Memory B cell (primary cell): ENCODE data around the gene ZMYM2.
A peak's percentile ranks its signal among the peaks of the same experiment; 100 is the strongest.
"Not testable (repeated sequence)": the region's sequence is repeated elsewhere in the genome, so short reads cannot be mapped to it uniquely, and the experiment has no call there.

Source experiments
- ATAC-seq: fragments of 150-1000 bp; cut with Tn5 transposase; 2 replicates; pipeline ENCODE4 v1.10.0; 2021; ENCODE audit warnings: low read depth, mild to moderate bottlenecking, moderate library complexity
- DNase-seq, 2 donors: peaks; one replicate each; pipeline ENCODE4 v3.0.0; 2022; ENCODE audit warnings: low spot score in 2 of 2
- H3K27ac Mint-ChIP-seq: one replicate; pipeline ENCODE4 v1.8.0; 2022; ENCODE audit warnings: mild to moderate bottlenecking, moderate library complexity, mixed read lengths
- H3K27me3 Mint-ChIP-seq: one replicate; pipeline ENCODE4 v1.8.0; 2022; ENCODE audit warnings: mixed read lengths
- H3K36me3 Mint-ChIP-seq: one replicate; pipeline ENCODE4 v1.8.0; 2022; ENCODE audit warnings: mild to moderate bottlenecking, mixed read lengths
- H3K4me1 Mint-ChIP-seq: one replicate; pipeline ENCODE4 v1.8.0; 2022; ENCODE audit warnings: mixed read lengths
- H3K4me3 Mint-ChIP-seq: one replicate; pipeline ENCODE4 v1.8.0; 2022; ENCODE audit warnings: mild to moderate bottlenecking, moderate library complexity, mixed read lengths
- H3K9me3 Mint-ChIP-seq: one replicate; pipeline ENCODE4 v1.8.0; 2022; ENCODE audit warnings: mixed read lengths

Gene ZMYM2

GRCh38 chr13:20001366-20002190 is 43.1 kb downstream of the ZMYM2 start:
- Mint-ChIP-seq H3K27me3 (no peaks in the 10 kb centered on the region), H3K4me1 (peaks cover 11% of the 10 kb centered on the region), H3K36me3 (peaks cover 22% of the 10 kb centered on the region), H3K9me3 (no peaks in the 10 kb centered on the region), H3K4me3 (no peak overlapping the region), H3K27ac (peak overlapping the region; percentile 62)
- DNase-seq (no peak), ATAC-seq (no peak)

- Mint-ChIP-seq H3K36me3 (peaks cover 22% of the 10 kb centered on the region), H3K4me1 (peaks cover 6% of the 10 kb centered on the region), H3K27ac (no peak overlapping the region), H3K4me3 (no peak overlapping the region), H3K27me3 (no peaks in the 10 kb centered on the region), H3K9me3 (no peaks in the 10 kb centered on the region)
- DNase-seq = no peak
- no peak for ATAC-seq
Measured at GRCh38 chr13:20002787-20003186, 44.3 kb downstream of the ZMYM2 start.

DNA sequence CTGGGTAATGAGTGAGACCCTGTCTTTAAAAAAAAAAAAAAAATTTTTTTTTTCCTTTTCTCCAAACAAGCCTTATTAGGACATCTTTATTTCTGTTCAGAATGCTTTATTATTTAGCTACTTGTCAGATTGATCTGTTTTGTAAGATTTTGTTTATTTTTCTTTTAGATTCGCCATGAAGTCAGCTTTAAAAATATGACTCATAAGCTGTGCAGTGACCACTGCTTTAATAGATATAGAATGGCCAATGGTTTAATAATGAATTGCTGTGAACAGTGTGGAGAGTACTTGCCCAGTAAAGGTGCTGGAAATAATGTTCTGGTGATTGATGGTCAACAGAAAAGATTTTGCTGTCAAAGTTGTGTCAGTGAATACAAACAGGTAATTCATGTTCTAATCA is 47.7 kb downstream of the ZMYM2 start:
- no peaks in the 10 kb centered on the region for H3K27me3 Mint-ChIP-seq
- peaks cover 33% of the 10 kb centered on the region for H3K36me3 Mint-ChIP-seq
- ATAC-seq = no peak

DNA sequence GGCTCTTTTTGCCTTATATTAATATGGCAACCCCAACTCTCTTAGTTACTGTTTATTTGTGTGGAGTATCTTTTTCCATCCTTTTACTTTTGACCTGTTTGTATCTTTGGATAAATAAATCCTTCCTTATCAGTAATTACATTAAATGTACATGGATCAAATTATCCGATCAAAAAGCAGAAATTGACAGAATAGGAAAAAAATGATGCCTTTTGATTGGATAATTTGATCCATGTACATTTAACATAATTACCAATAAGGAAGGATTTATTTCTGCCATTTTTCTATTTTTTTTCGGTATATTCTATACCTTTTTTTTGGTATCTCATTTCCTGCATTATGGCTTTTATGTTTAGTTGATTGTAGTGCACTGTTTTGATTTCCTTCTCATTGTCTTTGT is 57.2 kb downstream of the ZMYM2 start:
- Mint-ChIP-seq H3K27me3 (no peaks in the 10 kb centered on the region), H3K36me3 (peaks cover 51% of the 10 kb centered on the region), H3K27ac (no peak overlapping the region), H3K4me3 (no peak overlapping the region), H3K9me3 (peaks cover 17% of the 10 kb centered on the region), H3K4me1 (peaks cover 11% of the 10 kb centered on the region)
- ATAC-seq = no peak
- no peak for DNase-seq

More for the DNA sequence above, 47.7 kb downstream of the ZMYM2 start:
- Mint-ChIP-seq H3K4me3 (no peak overlapping the region), H3K27ac (no peak overlapping the region), H3K4me1 (peaks cover 3% of the 10 kb centered on the region), H3K9me3 (no peaks in the 10 kb centered on the region)
- no peak for DNase-seq

DNA sequence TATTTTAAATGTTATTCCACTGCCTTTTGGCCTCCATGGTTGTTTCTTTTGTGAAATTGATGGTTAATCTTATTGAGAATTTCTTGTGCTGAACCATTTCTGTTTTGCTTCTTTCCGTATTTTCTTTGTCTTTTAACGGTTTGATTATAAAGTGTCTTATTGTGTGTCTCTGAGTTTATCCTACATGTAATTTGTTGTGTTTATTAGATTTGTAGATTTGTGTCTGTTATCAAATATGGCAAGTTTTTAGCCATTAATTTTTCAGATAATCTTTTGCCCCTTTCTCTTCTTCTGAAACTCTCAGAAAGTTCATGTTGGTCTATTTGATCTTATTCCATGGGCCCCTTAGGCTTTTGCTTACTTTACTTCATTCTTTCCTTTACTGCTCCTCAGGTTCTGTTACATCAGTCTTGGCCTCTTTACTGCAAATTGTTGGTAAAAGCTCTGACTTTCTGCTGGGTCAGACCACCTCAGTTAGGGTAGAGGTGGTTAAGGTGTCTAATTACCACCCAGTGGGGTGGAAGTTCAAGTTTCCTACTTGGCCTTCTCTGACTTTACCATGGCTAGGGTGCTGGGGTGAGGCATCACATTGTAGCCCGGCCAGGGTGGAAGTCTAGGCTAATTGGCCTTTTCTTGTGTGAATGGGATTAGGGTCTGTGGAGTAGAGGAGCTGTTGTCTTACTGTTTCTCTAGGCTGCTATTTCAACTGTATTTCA is 58.3 kb downstream of the ZMYM2 start:
- H3K9me3 Mint-ChIP-seq = peaks cover 17% of the 10 kb centered on the region
- H3K4me1 Mint-ChIP-seq = peaks cover 11% of the 10 kb centered on the region
- H3K27ac Mint-ChIP-seq = no peak overlapping the region
- H3K27me3 Mint-ChIP-seq = no peaks in the 10 kb centered on the region
- ATAC-seq = no peak
- peaks cover 52% of the 10 kb centered on the region for H3K36me3 Mint-ChIP-seq
- no peak overlapping the region for H3K4me3 Mint-ChIP-seq
- DNase-seq = no peak

GRCh38 chr13:20017365-20017711 is 58.8 kb downstream of the ZMYM2 start:
- H3K4me3 Mint-ChIP-seq = no peak overlapping the region
- no peak for ATAC-seq
- no peak for DNase-seq
- H3K36me3 Mint-ChIP-seq = peaks cover 56% of the 10 kb centered on the region
- peaks cover 17% of the 10 kb centered on the region for H3K9me3 Mint-ChIP-seq
- no peaks in the 10 kb centered on the region for H3K27me3 Mint-ChIP-seq
- H3K27ac Mint-ChIP-seq = no peak overlapping the region
- peaks cover 13% of the 10 kb centered on the region for H3K4me1 Mint-ChIP-seq

GRCh38 chr13:20019043-20019442 is 60.5 kb downstream of the ZMYM2 start:
- no peak for DNase-seq
- ATAC-seq = no peak
- Mint-ChIP-seq H3K27ac (peak overlapping the region; percentile 32), H3K27me3 (no peaks in the 10 kb centered on the region), H3K36me3 (peaks cover 47% of the 10 kb centered on the region), H3K4me1 (peaks cover 11% of the 10 kb centered on the region), H3K4me3 (no peak overlapping the region), H3K9me3 (peaks cover 15% of the 10 kb centered on the region)

DNA sequence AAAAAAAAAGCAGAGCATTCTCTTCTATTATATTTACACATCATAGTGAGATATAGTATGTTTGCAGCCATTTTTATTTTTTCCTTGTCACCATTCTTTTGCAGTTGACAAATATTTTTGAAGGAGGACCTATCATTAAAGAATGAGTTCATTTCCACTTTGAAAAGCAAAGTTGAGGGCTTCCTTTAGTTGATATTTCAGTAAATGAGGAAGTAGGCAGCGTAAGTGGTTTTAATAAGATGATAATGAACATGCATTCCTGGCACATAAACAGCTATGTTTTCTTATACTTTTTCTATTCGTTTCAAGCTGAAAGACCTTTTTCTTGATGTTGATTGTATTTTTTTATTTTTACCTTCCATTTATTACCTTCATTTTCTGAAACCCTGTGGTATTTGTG is 66.2 kb downstream of the ZMYM2 start:
- Mint-ChIP-seq H3K36me3 (peaks cover 24% of the 10 kb centered on the region), H3K9me3 (no peaks in the 10 kb centered on the region), H3K4me1 (peaks cover 12% of the 10 kb centered on the region), H3K27me3 (no peaks in the 10 kb centered on the region), H3K4me3 (no peak overlapping the region), H3K27ac (peak overlapping the region; percentile 28)
- DNase-seq (no peak), ATAC-seq (peak; percentile 56)

- Mint-ChIP-seq H3K27ac (no peak overlapping the region), H3K27me3 (no peaks in the 10 kb centered on the region), H3K36me3 (peaks cover 27% of the 10 kb centered on the region), H3K9me3 (no peaks in the 10 kb centered on the region), H3K4me1 (peaks cover 7% of the 10 kb centered on the region), H3K4me3 (no peak overlapping the region)
- DNase-seq (no peak), ATAC-seq (no peak)
Measured at GRCh38 chr13:20028953-20029352, 70.4 kb downstream of the ZMYM2 start.

- Mint-ChIP-seq H3K9me3 (peaks cover 2% of the 10 kb centered on the region), H3K36me3 (peaks cover 34% of the 10 kb centered on the region), H3K27ac (no peak overlapping the region), H3K4me3 (no peak overlapping the region), H3K4me1 (no peaks in the 10 kb centered on the region), H3K27me3 (no peaks in the 10 kb centered on the region)
- DNase-seq (no peak), ATAC-seq (no peak)
Measured at GRCh38 chr13:20033486-20033885, 75.0 kb downstream of the ZMYM2 start.

DNA sequence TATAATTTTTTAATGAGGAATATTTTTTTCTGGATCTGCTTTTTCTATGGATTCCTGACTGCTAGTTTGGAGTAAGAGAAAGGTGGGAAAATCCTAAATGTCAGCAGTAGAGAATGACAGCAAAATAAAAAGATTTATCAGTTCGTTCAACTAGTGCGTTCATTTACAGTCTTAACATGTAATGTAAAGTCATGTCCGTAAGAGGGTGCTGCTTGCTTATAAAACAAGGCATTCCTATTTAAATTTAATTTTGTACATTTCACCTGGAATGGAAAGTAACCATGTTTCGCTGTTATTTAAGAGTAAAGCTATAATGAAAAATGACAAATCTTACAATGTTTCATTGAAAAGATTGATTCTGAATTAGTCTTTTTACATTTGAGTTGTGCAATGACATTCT is 76.6 kb downstream of the ZMYM2 start:
- ATAC-seq (no peak), DNase-seq (no peak)
- Mint-ChIP-seq H3K36me3 (peaks cover 47% of the 10 kb centered on the region), H3K27ac (no peak overlapping the region), H3K27me3 (no peaks in the 10 kb centered on the region), H3K9me3 (peaks cover 2% of the 10 kb centered on the region), H3K4me3 (no peak overlapping the region), H3K4me1 (peaks cover 3% of the 10 kb centered on the region)

GRCh38 chr13:20037908-20038307 is 79.4 kb downstream of the ZMYM2 start:
- peaks cover 19% of the 10 kb centered on the region for H3K4me1 Mint-ChIP-seq
- H3K27ac Mint-ChIP-seq = no peak overlapping the region
- peaks cover 60% of the 10 kb centered on the region for H3K36me3 Mint-ChIP-seq

GRCh38 chr13:20042603-20043002 is 84.1 kb downstream of the ZMYM2 start:
- not testable (repeated sequence) for H3K4me3 Mint-ChIP-seq, H3K9me3 Mint-ChIP-seq, ATAC-seq, DNase-seq, H3K27me3 Mint-ChIP-seq
- H3K27ac Mint-ChIP-seq = peak overlapping the region; percentile 41
- peaks cover 52% of the 10 kb centered on the region for H3K36me3 Mint-ChIP-seq
- H3K4me1 Mint-ChIP-seq = peaks cover 23% of the 10 kb centered on the region

More at GRCh38 chr13:20037908-20038307, 79.4 kb downstream of the ZMYM2 start:
- Mint-ChIP-seq H3K4me3 (no peak overlapping the region), H3K9me3 (peaks cover 3% of the 10 kb centered on the region), H3K27me3 (no peaks in the 10 kb centered on the region)
- ATAC-seq = no peak
- no peak for DNase-seq

DNA sequence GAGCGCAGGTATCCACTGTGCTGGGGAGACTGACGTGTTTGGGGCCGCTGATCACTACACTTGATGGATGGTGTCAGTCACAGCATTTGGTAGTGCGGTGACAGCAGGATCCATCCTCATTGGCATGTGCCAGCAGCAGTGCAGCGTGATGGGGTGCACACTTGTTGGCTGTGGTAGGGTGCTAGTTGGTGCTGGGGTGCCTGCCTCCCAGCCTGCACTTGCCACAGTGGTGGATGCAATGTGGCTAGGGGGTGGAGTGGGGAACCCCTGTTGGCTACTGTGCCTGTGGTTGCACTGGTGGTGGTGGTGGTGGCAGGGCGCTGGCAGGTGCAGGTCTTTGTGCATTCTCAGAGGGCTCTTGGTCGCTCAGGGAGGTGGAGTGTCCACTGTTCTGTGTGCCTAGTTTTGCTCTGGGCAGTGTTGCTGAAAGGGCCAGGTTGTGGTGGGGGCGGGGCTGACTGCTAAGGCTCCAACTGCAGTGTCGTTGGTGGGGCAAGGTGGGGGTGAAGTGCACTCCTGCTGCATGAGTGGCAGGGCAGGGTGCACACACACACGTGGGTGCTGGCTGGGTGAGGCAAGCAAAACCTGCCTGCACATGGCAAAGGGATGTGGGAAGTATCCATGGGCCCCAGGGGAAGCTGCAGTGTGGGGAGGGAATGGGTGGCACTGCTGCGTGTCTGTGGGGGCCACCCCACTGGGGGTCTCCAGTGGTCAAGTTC is 84.8 kb downstream of the ZMYM2 start:
- Mint-ChIP-seq H3K4me1 (peaks cover 23% of the 10 kb centered on the region), H3K27me3 (no peaks in the 10 kb centered on the region), H3K9me3 (peaks cover 1% of the 10 kb centered on the region), H3K27ac (peak overlapping the region; percentile 41), H3K36me3 (peaks cover 45% of the 10 kb centered on the region), H3K4me3 (no peak overlapping the region)
- DNase-seq (no peak), ATAC-seq (no peak)
